HepG2 (cell line): ENCODE measurements around the gene WDR82. TPM values are rescaled to one million over a fixed set of nuclear protein-coding genes. Genes with fewer than 3 reads are reported as not detected.
A peak's percentile ranks its signal among the peaks of the same experiment; 100 is the strongest.

ENCODE experiments used
- ATAC-seq: fragments of 200-7000 bp; cut with Tn5 transposase; 3 replicates; pipeline ENCODE4 v1.9.1; 2020; ENCODE audit warnings: mild to moderate bottlenecking, moderate library complexity
- BruUV-seq: library from RNA; stranded (reverse); fragments of 400-500 nt; replicated peaks from 2 replicates; lab custom pipeline; 2021; lab: Mats Ljungman, UMichigan
- CTCF ChIA-PET: fragments of 300-600 bp; formaldehyde crosslinking; extraction: SDS; loops from one replicate; lab custom pipeline; 2021; ENCODE audit warnings: low total read pairs, inconsistent platforms, low intra/inter-chr PET ratio; lab: Yijun Ruan, JAX
- POLR2A ChIA-PET: fragments of 350-600 bp; sonication (Branson Sonifier 250); formaldehyde crosslinking; loops from one replicate; lab custom pipeline; 2020; ENCODE audit warnings: antibody characterized with exemption, inconsistent platforms; lab: Yijun Ruan, JAX
- DNase-seq: peaks from one replicate; pipeline ENCODE4 v3.0.0-alpha.2; 2015; ENCODE audit warnings: low spot score
- FAIRE-seq: peaks from 3 replicates; lab custom pipeline; 2011; peaks lifted over from hg19 to GRCh38; lab: Jason Lieb, UNC
- H2AFZ ChIP-seq: one replicate; pipeline ENCODE4 v1.6.1; 2011; ENCODE audit warnings: low read length, inconsistent platforms
- H3K27ac ChIP-seq: fragments of 300-600 bp; 3 replicates; pipeline ENCODE4 v1.8.0; 2011; ENCODE audit warnings: mixed run types, mild to moderate bottlenecking, mixed read lengths, low read length, inconsistent platforms; ENCODE audit not compliant: insufficient read depth; ENCODE audit errors: extremely low read length
- H3K27me3 ChIP-seq, 2 experiments: fragments of 200-600 bp in 1 of 2; 2 replicates in 1 of 2; 3 replicates in 1 of 2; pipeline versions ENCODE4 v1.6.0 to v1.8.0; 2011; ENCODE audit warnings: low read length in 2 of 2, mild to moderate bottlenecking in 2 of 2, moderate library complexity in 2 of 2, inconsistent platforms in 1 of 2; ENCODE audit not compliant: insufficient read depth in 2 of 2, control insufficient read depth in 1 of 2
- H3K36me3 ChIP-seq, 2 experiments: fragments of 200-600 bp in 1 of 2; replicated peaks in 1 of 2; 2 replicates in 1 of 2; 3 replicates in 1 of 2; pipeline versions ENCODE4 v1.5.1 to v1.8.0; 2011; ENCODE audit warnings: low read length in 2 of 2, inconsistent platforms in 1 of 2; ENCODE audit not compliant: insufficient read depth in 2 of 2, control insufficient read depth in 1 of 2
- H3K4me1 ChIP-seq: 2 replicates; pipeline ENCODE4 v1.5.1; 2012; ENCODE audit warnings: low read length, inconsistent platforms; ENCODE audit not compliant: insufficient read depth
- H3K4me2 ChIP-seq: 2 replicates; pipeline ENCODE4 v1.6.0; 2011; ENCODE audit warnings: low read depth, low read length, inconsistent platforms
- H3K4me3 ChIP-seq, 3 experiments: fragments of 200-600 bp in 1 of 3; sonication (generic), shearing (Covaris generic) in 1 of 3; replicated peaks in 1 of 3; 2 replicates each; pipeline ENCODE4 v1.5.1; 2011 to 2016; ENCODE audit warnings: low read length in 3 of 3, inconsistent platforms in 2 of 3, low read depth in 2 of 3, mild to moderate bottlenecking in 2 of 3, control low read depth in 1 of 3, mixed read lengths in 1 of 3; ENCODE audit not compliant: insufficient read depth in 1 of 3
- H3K79me2 ChIP-seq: one replicate; pipeline ENCODE4 v1.6.1; 2011; ENCODE audit warnings: low read length, inconsistent platforms; ENCODE audit not compliant: insufficient read depth
- H3K9ac ChIP-seq: 2 replicates; pipeline ENCODE4 v1.6.0; 2011; ENCODE audit warnings: mild to moderate bottlenecking, low read depth, low read length, inconsistent platforms; ENCODE audit not compliant: insufficient read depth
- H3K9me3 ChIP-seq: 2 replicates; pipeline ENCODE4 v1.5.1; 2012; ENCODE audit warnings: mild to moderate bottlenecking, low read length
- H4K20me1 ChIP-seq: 2 replicates; pipeline ENCODE4 v1.6.0; 2011; ENCODE audit warnings: inconsistent platforms, mild to moderate bottlenecking, low read length, moderate library complexity; ENCODE audit not compliant: insufficient read depth
- NFKBIZ ChIP-seq: IDR thresholded peaks from 2 replicates; pipeline ENCODE4 v1.6.1; 2018; ENCODE audit warnings: missing genetic modification reagents, missing compliant biosample characterization
- THAP9 ChIP-seq: sonication (generic); formaldehyde crosslinking; IDR thresholded peaks from 2 replicates; pipeline ENCODE4; 2020; ENCODE audit warnings: missing genetic modification reagents, mild to moderate bottlenecking, borderline replicate concordance
- ZBTB2 ChIP-seq: sonication (generic); formaldehyde crosslinking; IDR thresholded peaks from 2 replicates; pipeline ENCODE4 v1.8.0; 2022; ENCODE audit warnings: low read depth, missing genetic modification reagents
- ZNF234 ChIP-seq: sonication (generic); formaldehyde crosslinking; conservative IDR thresholded peaks from 2 replicates; pipeline ENCODE4 v1.5.1; 2020; ENCODE audit warnings: mild to moderate bottlenecking, missing genetic modification reagents
- ZNF253 ChIP-seq: sonication (generic); formaldehyde crosslinking; IDR thresholded peaks from 2 replicates; pipeline ENCODE4 v1.8.0; 2022; ENCODE audit warnings: mild to moderate bottlenecking, missing genetic modification reagents, borderline replicate concordance
- ZNF335 ChIP-seq: sonication (generic); formaldehyde crosslinking; IDR thresholded peaks from 2 replicates; pipeline ENCODE4 v1.4.0; 2020; ENCODE audit warnings: missing genetic modification reagents
- ZNF44 ChIP-seq: sonication (generic); formaldehyde crosslinking; IDR thresholded peaks from 2 replicates; pipeline ENCODE4 v1.5.1; 2020; ENCODE audit warnings: mild to moderate bottlenecking, missing genetic modification reagents
- ZNF704 ChIP-seq: sonication (generic); formaldehyde crosslinking; IDR thresholded peaks from 2 replicates; pipeline ENCODE4 v1.8.1; 2023; ENCODE audit warnings: mild to moderate bottlenecking, inconsistent platforms, moderate library complexity, missing genetic modification reagents, borderline replicate concordance
- WGBS: methylation state at CpG from one replicate; pipeline ENCODE4 v1.1.6; 2017; ENCODE audit warnings: low lambda C conversion rate; 5-methylcytosine and 5-hydroxymethylcytosine counted together
- in situ Hi-C: cut with HindIII; loops from 2 replicates; pipeline ENCODE4 v1.10.0; 2017; ENCODE audit warnings: low pct_unique_long_range_greater_than_20kb; ENCODE audit not compliant: extremely low pct_ligation_motif_present
- intact Hi-C: fragments of 100-400 bp; cut with micrococcal nuclease; formaldehyde crosslinking; loops from one replicate; pipeline ENCODE4 v1.10.0; 2022; ENCODE audit not compliant: unreplicated experiment
- polyA plus RNA-seq, 8 experiments: library from polyadenylated mRNA; depleted of rRNA in 3 of 8; stranded (reverse) in 7 of 8; unstranded in 1 of 8; fragments of >200 nt; fragmentation: Illumina TruSeq in 4 of 8; extraction: Trizol in 4 of 8; gene quantifications; 2 replicates each; pipeline versions ENCODE4 v1.2.1 to v1.2.3, GENCODE V29; 2011 to 2016; ENCODE audit warnings: low read depth in 4 of 8, missing spikeins in 1 of 8, mixed read lengths in 1 of 8; ENCODE audit not compliant: insufficient read depth in 1 of 8
- total RNA-seq, 5 experiments: library from RNA; depleted of rRNA; stranded (reverse); fragments of >200 nt; fragmentation: Illumina TruSeq; extraction: Trizol; gene quantifications; 2 replicates each; pipeline ENCODE4 v1.2.3, GENCODE V29; 2016; ENCODE audit warnings: low read depth in 1 of 5

The WDR82 gene
- total and polyA plus RNA-seq, 2 of the 13 experiments (the other 11 are each of a cell fraction or from before 2014, with no cell fraction given): 39.1 to 59.5 TPM

DNA sequence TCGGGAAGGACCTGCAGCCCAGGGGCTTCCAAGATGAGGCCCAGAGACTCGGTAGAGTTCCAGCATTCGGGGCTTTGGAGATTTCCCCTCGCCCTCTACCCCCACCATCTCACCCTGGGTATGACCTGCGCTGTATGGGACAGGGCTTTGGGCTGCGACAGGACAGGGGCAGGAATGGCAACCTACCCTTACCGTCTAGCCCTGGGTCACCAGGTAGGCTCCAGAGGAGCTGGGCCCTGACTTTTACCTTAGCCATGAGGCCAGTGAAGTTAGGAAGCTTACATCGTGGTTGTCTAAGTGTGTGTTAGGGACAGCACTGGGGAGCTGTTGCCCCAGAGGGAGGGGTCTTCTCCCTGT lies 32.2 kb downstream of the WDR82 start:
- H3K9ac ChIP-seq: peak overlapping the region; percentile 53; the same call in 1 of the 2 replicates

More for the DNA sequence above, 32.2 kb downstream of the WDR82 start:
- POLR2A ChIA-PET: interaction anchor here (1.2 to 1.8 kb wide), 6 partner anchors 9 to 43 kb away, joined by 3 to 18 read pairs (median 6); partner anchors contain the start of genes GLYCTK and WDR82
- 77% methylated on average over 4 of the region's 8 CpGs for WGBS
- Histone ChIP-seq H4K20me1 (no peaks in the 10 kb centered on the region), H3K79me2 (no peaks in the 10 kb centered on the region), H3K4me2 (peak overlapping the region; percentile 76)
- FAIRE-seq: no peak
- TF ChIP-seq ZNF234 (no peak), ZNF44 (CRISPR knock-in tag) (0 out of 2 replicates have a peak, but pooled peaks have one; percentile 61), ZNF253 (CRISPR knock-in tag) (no peak), THAP9 (CRISPR knock-in tag) (peak; percentile 25; the same call in 1 of the 2 replicates), ZBTB2 (CRISPR knock-in tag) (peak; percentile 7; the same call in 1 of the 2 replicates), NFKBIZ (CRISPR knock-in tag) (0 out of 2 replicates have a peak, but pooled peaks have one; percentile 5), ZNF704 (CRISPR knock-in tag) (no peak), ZNF335 (CRISPR knock-in tag) (no peak)
- TF ChIP-seq, all 625 proteins: peak for 4
- Histone ChIP-seq H3K36me3 (no peaks in the 10 kb centered on the region; a peak in 1 of 5 replicates), H2AFZ (no peak overlapping the region), H3K9me3 (no peaks in the 10 kb centered on the region), H3K27ac (no peak overlapping the region), H3K27me3 (no peaks in the 10 kb centered on the region), H3K4me3 (peak overlapping the region; percentile 44 to 62 (median 49); a peak in 4 of 6 replicates), H3K4me1 (peaks cover 38% of the 10 kb centered on the region)
- CTCF ChIA-PET: no interaction called here
- intact Hi-C loops: no loop called here
- in situ Hi-C loops: no loop called here
- ATAC-seq (peak; percentile 16), DNase-seq (no peak)
- no TSS peak for BruUV-seq
